ENCODE results near the gene CHCHD4. TPM values are rescaled to one million over a fixed set of nuclear protein-coding genes. Genes with fewer than 3 reads are reported as not detected.

The CHCHD4 gene
- total RNA-seq, 2 donors from 2014 or later, result 1.3 to 7.0 TPM

DNA sequence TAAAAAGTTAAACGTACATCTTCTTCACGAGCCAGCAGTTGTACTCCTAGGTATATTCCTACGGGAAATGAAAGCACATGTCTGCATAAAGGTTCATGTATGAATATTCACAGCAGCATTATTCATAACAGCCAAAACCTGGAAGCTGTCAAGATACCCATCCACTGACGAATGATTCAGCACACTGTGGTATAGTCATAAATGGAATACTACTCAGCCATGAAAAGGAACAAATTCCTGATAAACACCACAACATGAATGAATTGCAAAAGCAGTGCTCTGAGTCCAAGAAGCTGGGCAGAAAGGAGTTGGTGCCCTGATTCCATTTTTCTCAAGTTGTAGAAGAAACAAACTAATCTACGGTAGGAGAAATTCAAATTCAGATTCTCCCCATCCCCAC lies 4.1 kb upstream of the CHCHD4 start:
- no peak overlapping the region for H3K27ac ChIP-seq
- intact Hi-C loops (cut with DNase I), result loop anchor here (10.0 kb wide), 1 partner anchor 234 kb away; no protein-coding TSS in a partner anchor
- DNase-seq, result no peak
- no peak overlapping the region for H3K4me3 ChIP-seq
- H3K27me3 ChIP-seq, result no peaks in the 10 kb centered on the region
- H3K36me3 ChIP-seq (replicated peaks in 1 of 2; ENCODE audit: insufficient read depth in 1 of 2, low read depth in 2 of 2), result peaks cover 11 to 39% of the 10 kb centered on the region in 2 donors
- TF ChIP-seq CTCF (IDR thresholded peaks at IDR 0.05) (no peak), POLR2A (IDR thresholded peaks at IDR 0.05) (no peak)
- ATAC-seq, result no peak
- no peaks in the 10 kb centered on the region for H3K9me3 ChIP-seq
- H3K4me1 ChIP-seq, result peaks cover 22% of the 10 kb centered on the region
- 96 to 99% methylated on average over 5 of the region's 5 CpGs for WGBS, 2 donors

GRCh38 chr3:14127516-14128161 lies 3.0 kb upstream of the CHCHD4 start:
- no peak for ATAC-seq
- H3K9me3 ChIP-seq, result no peaks in the 10 kb centered on the region
- DNase-seq, result no peak
- no peaks in the 10 kb centered on the region for H3K27me3 ChIP-seq
- no peak overlapping the region for H3K4me3 ChIP-seq
- TF ChIP-seq POLR2A (IDR thresholded peaks at IDR 0.05) (no peak), CTCF (IDR thresholded peaks at IDR 0.05) (no peak)
- H3K27ac ChIP-seq, result no peak overlapping the region
- peaks cover 11 to 29% of the 10 kb centered on the region in 2 donors for H3K36me3 ChIP-seq (replicated peaks in 1 of 2; ENCODE audit: insufficient read depth in 1 of 2, low read depth in 2 of 2)
- 86 to 90% methylated on average over 12 of the region's 12 CpGs for WGBS, 2 donors
- intact Hi-C loops (cut with DNase I), result loop anchor here (10.0 kb wide), 1 partner anchor 233 kb away; no protein-coding TSS in a partner anchor
- peaks cover 30% of the 10 kb centered on the region for H3K4me1 ChIP-seq

DNA sequence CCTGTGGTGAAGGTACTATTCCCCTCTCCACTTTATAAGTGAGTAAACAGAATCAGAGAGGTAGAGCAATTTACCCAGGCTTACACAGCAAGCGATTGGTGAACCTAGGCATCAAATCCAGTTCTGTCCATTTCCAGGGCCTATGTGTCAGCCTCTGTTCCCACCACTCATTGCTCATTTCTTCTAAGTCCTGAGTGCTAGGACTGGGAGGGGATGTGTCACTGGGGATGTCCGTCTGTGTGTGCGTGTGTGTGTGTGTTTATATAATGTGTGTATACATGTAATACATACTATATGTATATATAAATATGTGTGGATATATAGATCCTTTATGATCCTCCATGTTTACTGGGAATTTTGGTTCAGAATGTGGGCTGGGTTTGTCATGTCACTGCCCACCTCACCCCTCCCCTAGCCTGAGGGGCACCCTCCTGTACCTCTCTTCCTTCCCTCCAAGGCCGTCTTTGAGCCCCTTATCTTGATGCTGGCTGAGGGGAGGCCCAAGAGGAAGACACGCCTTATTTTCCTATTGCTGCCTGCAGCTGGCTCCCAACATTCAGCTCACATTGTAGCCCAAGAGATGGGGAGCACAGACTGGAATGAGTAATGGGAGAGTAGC lies 2.3 kb upstream of the CHCHD4 start:
- intact Hi-C loops (cut with DNase I), result loop anchor here (10.0 kb wide), 1 partner anchor 232 kb away; no protein-coding TSS in a partner anchor
- ATAC-seq (no peak), DNase-seq (no peak)
- no peaks in the 10 kb centered on the region for H3K9me3 ChIP-seq
- TF ChIP-seq CTCF (IDR thresholded peaks at IDR 0.05) (no peak), POLR2A (IDR thresholded peaks at IDR 0.05) (no peak)
- no peaks in the 10 kb centered on the region for H3K27me3 ChIP-seq
- WGBS, 2 donors, result 72% methylated on average over 5 of the region's 5 CpGs
- peaks cover 30% of the 10 kb centered on the region for H3K4me1 ChIP-seq
- H3K27ac ChIP-seq, result no peak overlapping the region
- no peak overlapping the region for H3K4me3 ChIP-seq
- peaks cover 11 to 23% of the 10 kb centered on the region in 2 donors for H3K36me3 ChIP-seq (replicated peaks in 1 of 2; ENCODE audit: insufficient read depth in 1 of 2, low read depth in 2 of 2)

GRCh38 chr3:14126017-14126886 lies 1.6 kb upstream of the CHCHD4 start:
- ATAC-seq (no peak), DNase-seq (no peak)
- H3K27ac ChIP-seq, result peak overlapping the region; percentile 66 to 94 (median 92)
- no peaks in the 10 kb centered on the region for H3K9me3 ChIP-seq
- WGBS, 2 donors, result 57% methylated on average over 11 of the region's 11 CpGs
- H3K36me3 ChIP-seq (replicated peaks in 1 of 2; ENCODE audit: insufficient read depth in 1 of 2, low read depth in 2 of 2), result peaks cover 8 to 16% of the 10 kb centered on the region in 2 donors
- H3K4me1 ChIP-seq, result peaks cover 30% of the 10 kb centered on the region
- no peaks in the 10 kb centered on the region for H3K27me3 ChIP-seq
- no peak overlapping the region for H3K4me3 ChIP-seq
- intact Hi-C loops (cut with DNase I), result loop anchor here (10.0 kb wide), 1 partner anchor 231 kb away; no protein-coding TSS in a partner anchor
- TF ChIP-seq POLR2A (IDR thresholded peaks at IDR 0.05) (no peak), CTCF (IDR thresholded peaks at IDR 0.05) (no peak)
